Endothelial cell of umbilical vein (primary cell): ENCODE results near the gene MALAT1. TPM values are rescaled to one million over a fixed set of nuclear protein-coding genes. Genes with fewer than 3 reads are reported as not detected.

Source experiments
- BruUV-seq: library from RNA; stranded (reverse); fragments of 400-500 nt; replicated peaks from 2 replicates; lab custom pipeline; 2021; lab: Mats Ljungman, UMichigan
- CTCF ChIA-PET: fragments of 300-600, 350-600 bp; sonication (Branson Sonifier 250); formaldehyde crosslinking; loops from one replicate; lab custom pipeline; 2021; ENCODE audit warnings: antibody characterized with exemption, inconsistent platforms; lab: Charles Lee
- POLR2A ChIA-PET: fragments of 300-600, 350-600 bp; sonication (Branson Sonifier 250); formaldehyde crosslinking; loops from one replicate; lab custom pipeline; 2021; ENCODE audit warnings: antibody characterized with exemption, inconsistent platforms; lab: Charles Lee
- DNase-seq: peaks from one replicate; pipeline ENCODE4 v3.0.0-alpha.2; 2011; ENCODE audit warnings: low read depth, low spot score
- FAIRE-seq: peaks from 2 replicates; lab custom pipeline; 2011; peaks lifted over from hg19 to GRCh38; lab: Jason Lieb, UNC
- H2AFZ ChIP-seq: 2 replicates; pipeline ENCODE4 v1.6.0; 2012; ENCODE audit warnings: low read depth, low read length, control low read depth, inconsistent platforms
- H3K27ac ChIP-seq: 2 replicates; pipeline ENCODE4 v1.5.1; 2011; ENCODE audit warnings: low read depth, mild to moderate bottlenecking, control low read depth, low read length, moderate library complexity; ENCODE audit not compliant: insufficient read depth
- H3K27me3 ChIP-seq, 2 experiments: 2 replicates each; pipeline versions ENCODE4 v1.6.0 to v1.6.1; 2011; ENCODE audit warnings: low read length in 2 of 2, mixed read lengths in 1 of 2; ENCODE audit not compliant: control insufficient read depth in 2 of 2, insufficient read depth in 2 of 2
- H3K36me3 ChIP-seq, 2 experiments: 2 replicates in 1 of 2; 3 replicates in 1 of 2; pipeline ENCODE4 v1.5.1; 2011; ENCODE audit warnings: low read length in 2 of 2, mild to moderate bottlenecking in 1 of 2, moderate library complexity in 1 of 2; ENCODE audit not compliant: control insufficient read depth in 2 of 2, insufficient read depth in 2 of 2; ENCODE audit errors: extremely low read depth in 1 of 2
- H3K4me1 ChIP-seq: 3 replicates; pipeline ENCODE4 v1.5.1; 2011; ENCODE audit warnings: mild to moderate bottlenecking, low read length; ENCODE audit not compliant: control insufficient read depth, insufficient read depth; ENCODE audit errors: extremely low read depth
- H3K4me2 ChIP-seq: 2 replicates; pipeline ENCODE4 v1.6.1; 2011; ENCODE audit warnings: low read length, control low read depth, mixed read lengths; ENCODE audit not compliant: insufficient read depth
- H3K4me3 ChIP-seq, 3 experiments: fragments of 200-600 bp in 1 of 3; sonication (generic), shearing (Covaris generic) in 1 of 3; replicated peaks in 1 of 3; 2 replicates each; pipeline ENCODE4 v1.5.1; 2011 to 2016; ENCODE audit warnings: control low read depth in 3 of 3, low read length in 3 of 3, mild to moderate bottlenecking in 2 of 3, inconsistent platforms in 1 of 3, low read depth in 1 of 3, moderate library complexity in 1 of 3; ENCODE audit not compliant: insufficient read depth in 1 of 3
- H3K79me2 ChIP-seq: 2 replicates; pipeline ENCODE4 v1.6.0; 2012; ENCODE audit warnings: low read length, inconsistent platforms; ENCODE audit not compliant: control insufficient read depth, insufficient read depth
- H3K9ac ChIP-seq: replicated peaks from 2 replicates; pipeline ENCODE3; 2011; ENCODE audit warnings: low read length, control low read depth; ENCODE audit not compliant: insufficient read depth; ENCODE audit errors: extremely low read depth
- H3K9me1 ChIP-seq: replicated peaks from 3 replicates; pipeline ENCODE4 v1.6.0; 2011; ENCODE audit warnings: mild to moderate bottlenecking, low read length; ENCODE audit not compliant: control insufficient read depth, insufficient read depth; ENCODE audit errors: extremely low read depth
- H3K9me3 ChIP-seq: replicated peaks from 2 replicates; pipeline ENCODE4 v1.5.1; 2012; ENCODE audit warnings: low read length, inconsistent platforms; ENCODE audit not compliant: control insufficient read depth, insufficient read depth
- H4K20me1 ChIP-seq: replicated peaks from 2 replicates; pipeline ENCODE3; 2011; ENCODE audit warnings: mild to moderate bottlenecking, low read length; ENCODE audit not compliant: control insufficient read depth, insufficient read depth; ENCODE audit errors: extremely low read depth
- CTCF ChIP-seq, 2 donors: IDR thresholded peaks; 1 replicate in 1 of 2; 2 replicates in 1 of 2; pipeline ENCODE4 v1.5.1; 2011; ENCODE audit warnings: low read length in 2 of 2, mild to moderate bottlenecking in 2 of 2, moderate library complexity in 2 of 2, control low read depth in 1 of 2, inconsistent platforms in 1 of 2, low read depth in 1 of 2; ENCODE audit not compliant: insufficient read depth in 1 of 2; ENCODE audit errors: extremely low read depth in 1 of 2
- EZH2 ChIP-seq: IDR thresholded peaks from 2 replicates; pipeline ENCODE4 v1.6.1; 2012; ENCODE audit warnings: borderline replicate concordance, low read depth, mild to moderate bottlenecking, moderate library complexity, low read length, inconsistent platforms; ENCODE audit not compliant: severe bottlenecking
- FOS ChIP-seq: IDR thresholded peaks from 2 replicates; pipeline ENCODE4 v1.6.1; 2011; ENCODE audit warnings: mild to moderate bottlenecking, low read length, moderate library complexity, borderline replicate concordance; ENCODE audit not compliant: insufficient read depth
- GATA2 ChIP-seq: IDR thresholded peaks from 2 replicates; pipeline ENCODE4 v1.7.0; 2011; ENCODE audit warnings: low read depth, mild to moderate bottlenecking, moderate library complexity, mixed read lengths, low read length; ENCODE audit not compliant: insufficient read length, insufficient read depth
- JUN ChIP-seq: IDR thresholded peaks from 2 replicates; pipeline ENCODE4 v1.6.1; 2011; ENCODE audit warnings: borderline replicate concordance, low read depth; ENCODE audit not compliant: insufficient read length, insufficient read depth
- MAX ChIP-seq: IDR thresholded peaks from 2 replicates; pipeline ENCODE4 v1.6.1; 2011; ENCODE audit not compliant: insufficient read depth, insufficient read length
- MYC ChIP-seq: IDR thresholded peaks from one replicate; pipeline ENCODE4 v1.6.1; 2011; ENCODE audit warnings: mild to moderate bottlenecking, low read depth, low read length
- POLR2A ChIP-seq: IDR thresholded peaks from 2 replicates; pipeline ENCODE4 v1.6.1; 2012; ENCODE audit warnings: low read depth, mild to moderate bottlenecking, control low read depth, low read length
- POLR2AphosphoS5 ChIP-seq: IDR thresholded peaks from 2 replicates; pipeline ENCODE4 v1.6.1; 2012; ENCODE audit warnings: low read depth, mild to moderate bottlenecking, control low read depth, low read length, moderate library complexity; ENCODE audit not compliant: insufficient read depth
- dilution Hi-C: fragments of 300-500 bp; cut with MboI; formaldehyde crosslinking; loops from one replicate; pipeline ENCODE4 v1.15.0; 2019; ENCODE audit warnings: low sequenced_read_pairs; ENCODE audit not compliant: extremely low pct_ligation_motif_present
- intact Hi-C: fragments of 100-400 bp; cut with micrococcal nuclease; formaldehyde crosslinking; loops from one replicate; pipeline ENCODE4 v1.10.0; 2022
- polyA plus RNA-seq, 4 experiments: library from polyadenylated mRNA; depleted of rRNA in 3 of 4; stranded (reverse) in 3 of 4; unstranded in 1 of 4; fragments of >200 nt; gene quantifications; 2 replicates each; pipeline versions ENCODE4 v1.2.1 to v1.2.3, GENCODE V29; 2011 to 2012; ENCODE audit warnings: missing spikeins in 1 of 4
- total RNA-seq: library from RNA; stranded (reverse); gene quantifications from 2 replicates; pipeline ENCODE4 v1.2.3, GENCODE V29; 2021

The MALAT1 gene
- total and polyA plus RNA-seq, 2 donors (not counting 3 experiments of a cell fraction or from before 2014, with no cell fraction given), result 491 to 7,529 TPM

DNA sequence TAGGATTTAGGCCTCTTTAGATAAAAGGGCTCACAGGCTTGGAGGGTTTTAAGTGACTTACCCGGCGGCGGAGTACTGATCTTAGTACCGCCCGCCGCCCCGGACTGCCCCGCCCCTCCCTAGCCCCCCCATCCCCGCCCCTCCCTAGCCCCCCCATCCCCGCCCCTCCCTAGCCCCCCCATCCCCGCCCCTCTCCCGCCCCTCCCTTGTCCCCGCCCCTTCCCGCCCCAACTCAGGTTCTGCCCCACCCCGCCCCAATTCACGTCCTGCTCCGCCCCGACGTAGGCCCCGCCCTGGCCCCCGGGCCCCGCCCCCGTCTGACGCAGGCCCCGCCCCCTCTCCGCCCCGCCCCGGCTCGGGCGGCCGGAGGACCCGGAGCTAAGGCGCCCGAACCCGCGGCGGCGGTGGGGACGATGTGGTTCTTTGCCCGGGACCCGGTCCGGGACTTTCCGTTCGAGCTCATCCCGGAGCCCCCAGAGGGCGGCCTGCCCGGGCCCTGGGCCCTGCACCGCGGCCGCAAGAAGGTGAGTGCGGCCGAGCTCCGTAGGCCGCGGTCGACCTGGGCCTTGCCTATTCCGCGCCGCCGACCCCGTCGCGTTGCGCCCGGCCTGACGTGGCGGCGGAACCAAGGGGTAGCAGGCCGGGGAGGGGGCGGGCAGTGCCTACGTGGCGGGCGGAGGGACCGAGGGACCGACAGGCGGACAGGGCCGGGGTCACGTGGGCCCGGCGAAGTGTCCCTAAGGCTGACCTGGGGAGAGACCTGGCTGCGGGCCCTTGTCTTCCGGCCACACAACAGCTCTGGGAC lies 26.1 kb downstream of the MALAT1 start, which contains the start of gene SCYL1:
Gene SCYL1 (plus strand): TSS at position 343 of the 805 bp plus-strand sequence. CDS start 71 bp downstream, at position 414.
- no peak for TF ChIP-seq JUN
- no peak for TF ChIP-seq MYC
- peak; percentile 60 for TF ChIP-seq POLR2A
- TF ChIP-seq GATA2, result no peak
- TF ChIP-seq MAX, result peak; percentile 26
- TF ChIP-seq CTCF (IDR thresholded peaks at IDR 0.05; ENCODE audit: extremely low read depth in 1 of 2, insufficient read depth in 1 of 2, low read depth in 1 of 2, low read length in 2 of 2), result no peak
- no peak for TF ChIP-seq EZH2
- TF ChIP-seq FOS, result no peak
- TF ChIP-seq POLR2AphosphoS5, result peak; percentile 86
- H4K20me1 ChIP-seq, result no peaks in the 10 kb centered on the region
- peaks cover 5 to 17% of the 10 kb centered on the region in 2 experiments for H3K36me3 ChIP-seq
- FAIRE-seq, result peak; percentile 72
- peaks cover 21% of the 10 kb centered on the region for H3K79me2 ChIP-seq
- H3K9me3 ChIP-seq, result no peaks in the 10 kb centered on the region
- DNase-seq, result peak; percentile 66
- ChIA-PET CTCF (interaction anchor here (1.0 to 2.5 kb wide), 7 partner anchors 9 to 69 kb away, joined by 3 to 8 read pairs (median 6); partner anchors contain the start of genes EHBP1L1 and FAM89B), POLR2A (interaction anchor here (0.6 to 1.0 kb wide), 2 partner anchors 60 to 102 kb away, joined by 3 read pairs; partner anchors contain the start of gene NEAT1)
- H3K27me3 ChIP-seq, result no peaks in the 10 kb centered on the region
- peak within 1 kb of the TSS; percentile 57 for H3K4me2 ChIP-seq
- peak within 1 kb of the TSS; percentile 60 for H3K27ac ChIP-seq
- H3K9me1 ChIP-seq, result no peaks in the 10 kb centered on the region
- peak within 1 kb of the TSS; percentile 39 to 99 (median 54) for H3K4me3 ChIP-seq
- BruUV-seq, result no TSS peak
- peaks cover 11% of the 10 kb centered on the region for H3K4me1 ChIP-seq
- intact Hi-C loops, result loop anchor here (1.0 kb wide), 1 partner anchor 15 kb away; no protein-coding TSS in a partner anchor
- peak within 1 kb of the TSS; percentile 74 for H2AFZ ChIP-seq
- H3K9ac ChIP-seq, result peak within 1 kb of the TSS; percentile 91
- dilution Hi-C loops, result no loop called here
